HepG2 (cell line): Measurements from ENCODE around the gene BCL2L13. TPM values are rescaled to one million over a fixed set of nuclear protein-coding genes. Genes with fewer than 3 reads are reported as not detected.

Experiments used
- FOXK1 ChIP-seq: sonication (generic); formaldehyde crosslinking; IDR thresholded peaks from 2 replicates; pipeline ENCODE4 v1.4.0; 2020; ENCODE audit warnings: low read depth, missing genetic modification reagents, borderline replicate concordance
- KLF16 ChIP-seq, 2 experiments: sonication (generic) in 1 of 2; formaldehyde crosslinking in 1 of 2; IDR thresholded peaks; 2 replicates each; pipeline versions ENCODE4 v1.6.1 to v1.8.0; 2016 to 2023; ENCODE audit warnings: missing genetic modification reagents in 2 of 2, missing compliant biosample characterization in 1 of 2
- MYC ChIP-seq: sonication (generic); formaldehyde crosslinking; IDR thresholded peaks from 2 replicates; pipeline ENCODE4 v1.9.0; 2021; ENCODE audit warnings: missing genetic modification reagents, borderline replicate concordance
- PPARG ChIP-seq: conservative IDR thresholded peaks from 2 replicates; pipeline ENCODE4 v1.6.1; 2016; ENCODE audit warnings: missing biosample characterization, missing genetic modification reagents
- RBFOX2 ChIP-seq: fragments of 200-400 bp; formaldehyde crosslinking; IDR thresholded peaks from 2 replicates; pipeline ENCODE4 v1.6.1; 2017; ENCODE audit warnings: low read depth, mild to moderate bottlenecking, low read length
- SALL1 ChIP-seq: sonication (generic); formaldehyde crosslinking; IDR thresholded peaks from 2 replicates; pipeline ENCODE4 v1.8.0; 2022; ENCODE audit warnings: mild to moderate bottlenecking, missing genetic modification reagents
- TAF1 ChIP-seq: sonication (generic); formaldehyde crosslinking; IDR thresholded peaks from 2 replicates; pipeline ENCODE4 v1.4.0; 2020; ENCODE audit warnings: missing genetic modification reagents
- U2AF1 ChIP-seq: fragments of 200-400 bp; formaldehyde crosslinking; optimal IDR thresholded peaks from 2 replicates; pipeline ENCODE3; 2017; ENCODE audit warnings: mild to moderate bottlenecking, low read depth, low read length
- ZFX ChIP-seq: sonication (generic); formaldehyde crosslinking; IDR thresholded peaks from 2 replicates; pipeline ENCODE4 v1.4.0; 2020; ENCODE audit warnings: mild to moderate bottlenecking, low read depth, missing genetic modification reagents, moderate library complexity
- ZNF232 ChIP-seq: sonication (generic); formaldehyde crosslinking; IDR thresholded peaks from 2 replicates; pipeline ENCODE4 v1.4.0; 2020; ENCODE audit warnings: missing genetic modification reagents, borderline replicate concordance
- ZNF547 ChIP-seq: sonication (generic); formaldehyde crosslinking; IDR thresholded peaks from 2 replicates; pipeline ENCODE4 v1.5.1; 2020; ENCODE audit warnings: mild to moderate bottlenecking, missing genetic modification reagents
- ZNF549 ChIP-seq: sonication (generic); formaldehyde crosslinking; IDR thresholded peaks from 2 replicates; pipeline ENCODE4 v1.5.0; 2020; ENCODE audit warnings: missing genetic modification reagents
- ZNF749 ChIP-seq: sonication (generic); formaldehyde crosslinking; IDR thresholded peaks from 2 replicates; pipeline ENCODE4 v1.8.0; 2022; ENCODE audit warnings: mild to moderate bottlenecking, missing genetic modification reagents, moderate library complexity, borderline replicate concordance
- ZNF761 ChIP-seq: sonication (generic); formaldehyde crosslinking; conservative IDR thresholded peaks from 2 replicates; pipeline ENCODE4 v1.4.0; 2020; ENCODE audit warnings: mild to moderate bottlenecking, missing genetic modification reagents
- ZNF839 ChIP-seq: sonication (generic); formaldehyde crosslinking; IDR thresholded peaks from 2 replicates; pipeline ENCODE4 v1.4.0; 2020; ENCODE audit warnings: missing genetic modification reagents, mild to moderate bottlenecking, borderline replicate concordance
- ZNF883 ChIP-seq: sonication (generic); formaldehyde crosslinking; IDR thresholded peaks from 2 replicates; pipeline ENCODE4 v1.5.1; 2020; ENCODE audit warnings: mild to moderate bottlenecking, missing genetic modification reagents; ENCODE audit errors: not compliant biosample characterization
- polyA plus RNA-seq, 8 experiments: library from polyadenylated mRNA; depleted of rRNA in 3 of 8; stranded (reverse) in 7 of 8; unstranded in 1 of 8; fragments of >200 nt; fragmentation: Illumina TruSeq in 4 of 8; extraction: Trizol in 4 of 8; gene quantifications; 2 replicates each; pipeline versions ENCODE4 v1.2.1 to v1.2.3, GENCODE V29; 2011 to 2016; ENCODE audit warnings: low read depth in 4 of 8, missing spikeins in 1 of 8, mixed read lengths in 1 of 8; ENCODE audit not compliant: insufficient read depth in 1 of 8
- total RNA-seq, 5 experiments: library from RNA; depleted of rRNA; stranded (reverse); fragments of >200 nt; fragmentation: Illumina TruSeq; extraction: Trizol; gene quantifications; 2 replicates each; pipeline ENCODE4 v1.2.3, GENCODE V29; 2016; ENCODE audit warnings: low read depth in 1 of 5
- TF ChIP-seq, protein P1 (sequence below): sonication (generic); formaldehyde crosslinking; IDR thresholded peaks from 2 replicates; pipeline ENCODE4 v1.8.0; 2022; ENCODE audit warnings: low read depth, missing genetic modification reagents
- TF ChIP-seq, protein P2 (sequence below): sonication (generic); formaldehyde crosslinking; IDR thresholded peaks from 2 replicates; pipeline ENCODE4 v1.5.0; 2020; ENCODE audit warnings: missing genetic modification reagents, mild to moderate bottlenecking, borderline replicate concordance
- TF ChIP-seq, protein P3 (sequence below): IDR thresholded peaks from 2 replicates; pipeline ENCODE4 v1.6.1; 2012; ENCODE audit warnings: inconsistent platforms
- TF ChIP-seq, protein P4 (sequence below): IDR thresholded peaks from 2 replicates; pipeline ENCODE4 v1.6.1; 2016; ENCODE audit warnings: missing compliant biosample characterization, missing genetic modification reagents, borderline replicate concordance
- TF ChIP-seq, protein P5 (sequence below): sonication (generic); formaldehyde crosslinking; IDR thresholded peaks from 2 replicates; pipeline ENCODE4 v1.4.0; 2020; ENCODE audit warnings: mild to moderate bottlenecking, missing genetic modification reagents
- TF ChIP-seq, protein P6 (sequence below): IDR thresholded peaks from 2 replicates; pipeline ENCODE4 v1.6.1; 2016; ENCODE audit warnings: mild to moderate bottlenecking, missing biosample characterization, missing genetic modification reagents

The BCL2L13 gene
- total and polyA plus RNA-seq, 2 of the 13 experiments (the other 11 are each of a cell fraction or from before 2014, with no cell fraction given): 13.5 to 14.6 TPM

DNA sequence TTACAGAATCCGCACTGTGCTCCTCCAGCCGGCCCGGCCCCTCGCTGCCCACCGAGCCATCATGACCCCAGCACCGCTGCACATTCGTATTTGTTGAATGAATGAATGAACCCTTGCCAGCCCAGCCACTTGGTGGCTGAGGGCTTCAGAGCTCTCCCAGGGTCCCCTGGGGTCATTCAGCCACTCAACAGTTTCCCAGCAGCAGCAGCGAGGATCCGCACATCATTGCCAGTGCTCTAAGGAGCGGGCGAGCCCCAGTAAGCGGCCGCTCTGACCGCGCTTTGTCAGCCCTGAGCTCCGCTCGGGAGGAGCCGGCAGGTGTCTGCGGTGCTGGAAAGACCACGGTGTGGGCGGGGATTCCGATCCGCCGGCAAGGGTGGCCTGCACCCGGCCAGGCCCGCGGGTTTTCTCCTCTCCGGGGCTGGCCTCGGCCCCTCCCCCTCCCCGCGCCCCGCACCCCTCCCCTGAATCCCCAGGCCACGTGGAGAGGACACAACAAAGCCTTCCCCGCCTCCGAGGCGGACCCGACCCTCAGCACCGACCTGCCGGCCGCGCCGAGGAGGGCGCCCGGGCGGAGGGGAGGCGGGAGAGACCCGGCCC lies 135.1 kb downstream of the BCL2L13 start (continued):
- TF ChIP-seq, protein P1, sequence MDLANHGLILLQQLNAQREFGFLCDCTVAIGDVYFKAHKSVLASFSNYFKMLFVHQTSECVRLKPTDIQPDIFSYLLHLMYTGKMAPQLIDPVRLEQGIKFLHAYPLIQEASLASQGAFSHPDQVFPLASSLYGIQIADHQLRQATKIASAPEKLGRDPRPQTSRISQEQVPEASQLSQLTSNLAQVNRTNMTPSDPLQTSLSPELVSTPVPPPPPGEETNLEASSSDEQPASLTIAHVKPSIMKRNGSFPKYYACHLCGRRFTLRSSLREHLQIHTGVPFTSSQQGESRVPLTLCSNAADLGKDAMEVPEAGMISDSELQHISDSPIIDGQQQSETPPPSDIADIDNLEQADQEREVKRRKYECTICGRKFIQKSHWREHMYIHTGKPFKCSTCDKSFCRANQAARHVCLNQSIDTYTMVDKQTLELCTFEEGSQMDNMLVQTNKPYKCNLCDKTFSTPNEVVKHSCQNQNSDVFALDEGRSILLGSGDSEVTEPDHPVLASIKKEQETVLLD: no peak
- TF ChIP-seq, protein P2, sequence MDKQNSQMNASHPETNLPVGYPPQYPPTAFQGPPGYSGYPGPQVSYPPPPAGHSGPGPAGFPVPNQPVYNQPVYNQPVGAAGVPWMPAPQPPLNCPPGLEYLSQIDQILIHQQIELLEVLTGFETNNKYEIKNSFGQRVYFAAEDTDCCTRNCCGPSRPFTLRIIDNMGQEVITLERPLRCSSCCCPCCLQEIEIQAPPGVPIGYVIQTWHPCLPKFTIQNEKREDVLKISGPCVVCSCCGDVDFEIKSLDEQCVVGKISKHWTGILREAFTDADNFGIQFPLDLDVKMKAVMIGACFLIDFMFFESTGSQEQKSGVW (CRISPR knock-in tag): no peak
- TF ChIP-seq, protein P3, sequence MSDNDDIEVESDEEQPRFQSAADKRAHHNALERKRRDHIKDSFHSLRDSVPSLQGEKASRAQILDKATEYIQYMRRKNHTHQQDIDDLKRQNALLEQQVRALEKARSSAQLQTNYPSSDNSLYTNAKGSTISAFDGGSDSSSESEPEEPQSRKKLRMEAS: peak; percentile 87
- TF ChIP-seq, protein P4, sequence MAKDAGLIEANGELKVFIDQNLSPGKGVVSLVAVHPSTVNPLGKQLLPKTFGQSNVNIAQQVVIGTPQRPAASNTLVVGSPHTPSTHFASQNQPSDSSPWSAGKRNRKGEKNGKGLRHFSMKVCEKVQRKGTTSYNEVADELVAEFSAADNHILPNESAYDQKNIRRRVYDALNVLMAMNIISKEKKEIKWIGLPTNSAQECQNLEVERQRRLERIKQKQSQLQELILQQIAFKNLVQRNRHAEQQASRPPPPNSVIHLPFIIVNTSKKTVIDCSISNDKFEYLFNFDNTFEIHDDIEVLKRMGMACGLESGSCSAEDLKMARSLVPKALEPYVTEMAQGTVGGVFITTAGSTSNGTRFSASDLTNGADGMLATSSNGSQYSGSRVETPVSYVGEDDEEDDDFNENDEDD (CRISPR knock-in tag): peak; percentile 25; the same call in 1 of the 2 replicates
- no peak for TF ChIP-seq KLF16 (CRISPR knock-in tag; IDR thresholded peaks at IDR 0.05)
- TF ChIP-seq ZNF883 (CRISPR knock-in tag): peak; percentile 19
- no peak for TF ChIP-seq ZNF749 (CRISPR knock-in tag)
- peak; percentile 14; the same call in 1 of the 2 replicates for TF ChIP-seq SALL1 (CRISPR knock-in tag)
- TF ChIP-seq, protein P5, sequence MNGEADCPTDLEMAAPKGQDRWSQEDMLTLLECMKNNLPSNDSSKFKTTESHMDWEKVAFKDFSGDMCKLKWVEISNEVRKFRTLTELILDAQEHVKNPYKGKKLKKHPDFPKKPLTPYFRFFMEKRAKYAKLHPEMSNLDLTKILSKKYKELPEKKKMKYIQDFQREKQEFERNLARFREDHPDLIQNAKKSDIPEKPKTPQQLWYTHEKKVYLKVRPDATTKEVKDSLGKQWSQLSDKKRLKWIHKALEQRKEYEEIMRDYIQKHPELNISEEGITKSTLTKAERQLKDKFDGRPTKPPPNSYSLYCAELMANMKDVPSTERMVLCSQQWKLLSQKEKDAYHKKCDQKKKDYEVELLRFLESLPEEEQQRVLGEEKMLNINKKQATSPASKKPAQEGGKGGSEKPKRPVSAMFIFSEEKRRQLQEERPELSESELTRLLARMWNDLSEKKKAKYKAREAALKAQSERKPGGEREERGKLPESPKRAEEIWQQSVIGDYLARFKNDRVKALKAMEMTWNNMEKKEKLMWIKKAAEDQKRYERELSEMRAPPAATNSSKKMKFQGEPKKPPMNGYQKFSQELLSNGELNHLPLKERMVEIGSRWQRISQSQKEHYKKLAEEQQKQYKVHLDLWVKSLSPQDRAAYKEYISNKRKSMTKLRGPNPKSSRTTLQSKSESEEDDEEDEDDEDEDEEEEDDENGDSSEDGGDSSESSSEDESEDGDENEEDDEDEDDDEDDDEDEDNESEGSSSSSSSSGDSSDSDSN (CRISPR knock-in tag): peak; percentile 75
- 0 out of 2 replicates have a peak, but pooled peaks have one; percentile 26 for TF ChIP-seq ZNF547 (CRISPR knock-in tag)
- TF ChIP-seq ZNF232 (CRISPR knock-in tag): 0 out of 2 replicates have a peak, but pooled peaks have one; percentile 31
- TF ChIP-seq ZNF839 (CRISPR knock-in tag): no peak
- no peak for TF ChIP-seq PPARG (CRISPR knock-in tag)
- peak; percentile 84; the same call in 1 of the 2 replicates for TF ChIP-seq MYC (CRISPR knock-in tag)
- no peak for TF ChIP-seq U2AF1
- peak; percentile 43; the same call in 1 of the 2 replicates for TF ChIP-seq FOXK1 (CRISPR knock-in tag)
- TF ChIP-seq ZNF761 (CRISPR knock-in tag): no peak
- no peak for TF ChIP-seq ZNF549 (CRISPR knock-in tag)
- peak; percentile 69 for TF ChIP-seq RBFOX2
- peak; percentile 64 for TF ChIP-seq ZFX (CRISPR knock-in tag)
- peak; percentile 59 for TF ChIP-seq TAF1 (CRISPR knock-in tag)
- TF ChIP-seq, protein P6, sequence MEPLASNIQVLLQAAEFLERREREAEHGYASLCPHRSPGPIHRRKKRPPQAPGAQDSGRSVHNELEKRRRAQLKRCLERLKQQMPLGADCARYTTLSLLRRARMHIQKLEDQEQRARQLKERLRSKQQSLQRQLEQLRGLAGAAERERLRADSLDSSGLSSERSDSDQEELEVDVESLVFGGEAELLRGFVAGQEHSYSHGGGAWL (CRISPR knock-in tag): peak; percentile 50; the same call in 1 of the 2 replicates
